Upper lobe of left lung (tissue), 6 donors: ENCODE data around the gene ROR2. TPM values are rescaled to one million over a fixed set of nuclear protein-coding genes. Genes with fewer than 3 reads are reported as not detected.

Experiments
- ATAC-seq, 2 donors: fragments of 200-7000 bp; cut with Tn5 transposase; one replicate each; pipeline ENCODE4 v1.9.1; 2022; ENCODE audit warnings: mild to moderate bottlenecking in 2 of 2, moderate library complexity in 2 of 2; ENCODE audit not compliant: low FRiP score in 2 of 2
- DNase-seq, 2 donors: peaks; one replicate each; pipeline ENCODE4 v3.0.0-alpha.2; 2019 to 2020
- H3K27ac ChIP-seq, 4 donors: fragments of 200-600 bp; sonication (generic); one replicate each; pipeline ENCODE4 v1.5.1; 2016 to 2019
- H3K27me3 ChIP-seq, 4 donors: fragments of 200-600 bp; sonication (generic); one replicate each; pipeline ENCODE4 v1.5.1; 2017 to 2019
- H3K36me3 ChIP-seq, 4 donors: fragments of 200-600 bp; sonication (generic); one replicate each; pipeline ENCODE4 v1.5.1; 2016 to 2019
- H3K4me1 ChIP-seq, 4 donors: fragments of 200-600 bp; sonication (generic); one replicate each; pipeline ENCODE4 v1.5.1; 2018 to 2019
- H3K4me3 ChIP-seq, 4 donors: fragments of 200-600 bp; sonication (generic); one replicate each; pipeline ENCODE4 v1.5.1; 2017 to 2019; ENCODE audit warnings: mild to moderate bottlenecking in 2 of 4, moderate library complexity in 1 of 4
- H3K9me3 ChIP-seq, 4 donors: fragments of 200-600 bp; sonication (generic); one replicate each; pipeline ENCODE4 v1.5.1; 2018 to 2019
- EP300 ChIP-seq, 4 donors: sonication (generic); formaldehyde crosslinking; IDR thresholded peaks; one replicate each; pipeline ENCODE4 v1.5.1; 2017; ENCODE audit warnings: antibody characterized with exemption in 4 of 4, control low read depth in 2 of 4
- POLR2A ChIP-seq, 4 donors: fragments of 450-650 bp; IDR thresholded peaks; one replicate each; pipeline ENCODE4 v1.5.1; 2016 to 2017; ENCODE audit warnings: antibody characterized with exemption in 4 of 4, mild to moderate bottlenecking in 2 of 4
- POLR2AphosphoS5 ChIP-seq, 2 donors: sonication (generic); formaldehyde crosslinking; IDR thresholded peaks; one replicate each; pipeline ENCODE4 v1.5.1; 2017; ENCODE audit warnings: antibody characterized with exemption in 2 of 2
- WGBS, 2 donors: methylation state at CpG; one replicate each; pipeline ENCODE4 v1.1.5; 2017 to 2018; 5-methylcytosine and 5-hydroxymethylcytosine counted together
- total RNA-seq, 6 donors: library from RNA; depleted of rRNA in 4 of 6; stranded (reverse); fragments of >200 nt in 4 of 6; gene quantifications; one replicate each; pipeline versions ENCODE4 v1.1.0 to v1.2.1, GENCODE V29; 2016 to 2021
- TF ChIP-seq, protein P1 (sequence below), 6 experiments: fragments of 450-650 bp in 4 of 6; fragments of 200-600 bp in 2 of 6; sonication (generic) in 2 of 6; IDR thresholded peaks; one replicate each; pipeline ENCODE4 v1.5.1; 2016 to 2019; ENCODE audit warnings: antibody characterized with exemption in 6 of 6
- donor health status: DM: no; HTN: no; CAD: no; lungs with moderate emphysema.
- donor health status: DM: no; HTN: yes; CAD: no; lungs with severe emphysema.

The ROR2 gene
- total RNA-seq, 6 donors from 2014 or later, result 2.7 to 8.1 (median 3.4) TPM

DNA sequence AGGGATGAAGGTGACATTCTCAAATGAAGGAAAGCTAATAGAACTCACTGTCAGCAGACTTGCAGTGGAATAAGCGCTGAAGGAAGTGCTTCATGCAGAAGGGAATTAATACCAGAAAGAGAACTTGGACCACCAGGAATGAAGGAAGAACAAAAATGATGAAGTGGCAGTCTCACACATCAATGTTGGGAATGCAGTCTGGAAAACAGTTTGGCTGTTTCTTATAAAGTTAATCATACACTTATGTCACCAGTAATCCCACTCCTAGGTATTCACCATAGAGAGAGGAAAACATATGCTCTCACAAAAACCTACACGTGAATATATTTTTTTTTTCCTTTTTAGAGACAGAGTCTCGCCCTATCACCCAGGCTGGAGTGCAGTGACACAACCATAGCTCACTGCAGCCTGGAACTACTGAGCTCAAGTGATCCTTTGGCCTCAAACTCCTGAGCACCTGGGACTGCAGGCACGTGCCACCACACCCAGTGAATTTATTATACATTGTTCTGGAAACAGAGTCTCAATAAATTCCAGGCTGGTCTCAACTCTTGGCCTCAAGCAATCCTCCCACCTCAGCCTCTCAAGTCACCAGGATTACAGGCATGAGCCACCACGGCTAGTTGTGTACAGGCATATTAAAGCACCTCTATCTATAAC lies 81.2 kb downstream of the ROR2 start:
- ATAC-seq, result no peak
- DNase-seq, result no peak
- TF ChIP-seq POLR2A (IDR thresholded peaks at IDR 0.05), result no peak
- TF ChIP-seq, protein P1, sequence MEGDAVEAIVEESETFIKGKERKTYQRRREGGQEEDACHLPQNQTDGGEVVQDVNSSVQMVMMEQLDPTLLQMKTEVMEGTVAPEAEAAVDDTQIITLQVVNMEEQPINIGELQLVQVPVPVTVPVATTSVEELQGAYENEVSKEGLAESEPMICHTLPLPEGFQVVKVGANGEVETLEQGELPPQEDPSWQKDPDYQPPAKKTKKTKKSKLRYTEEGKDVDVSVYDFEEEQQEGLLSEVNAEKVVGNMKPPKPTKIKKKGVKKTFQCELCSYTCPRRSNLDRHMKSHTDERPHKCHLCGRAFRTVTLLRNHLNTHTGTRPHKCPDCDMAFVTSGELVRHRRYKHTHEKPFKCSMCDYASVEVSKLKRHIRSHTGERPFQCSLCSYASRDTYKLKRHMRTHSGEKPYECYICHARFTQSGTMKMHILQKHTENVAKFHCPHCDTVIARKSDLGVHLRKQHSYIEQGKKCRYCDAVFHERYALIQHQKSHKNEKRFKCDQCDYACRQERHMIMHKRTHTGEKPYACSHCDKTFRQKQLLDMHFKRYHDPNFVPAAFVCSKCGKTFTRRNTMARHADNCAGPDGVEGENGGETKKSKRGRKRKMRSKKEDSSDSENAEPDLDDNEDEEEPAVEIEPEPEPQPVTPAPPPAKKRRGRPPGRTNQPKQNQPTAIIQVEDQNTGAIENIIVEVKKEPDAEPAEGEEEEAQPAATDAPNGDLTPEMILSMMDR (IDR thresholded peaks at IDR 0.05), result no peak
- TF ChIP-seq POLR2AphosphoS5 (IDR thresholded peaks at IDR 0.05), result no peak
- TF ChIP-seq EP300 (IDR thresholded peaks at IDR 0.05), result no peak
- Histone ChIP-seq H3K36me3 (no peaks in the 10 kb centered on the region), H3K27ac (no peak overlapping the region), H3K27me3 (no peaks in the 10 kb centered on the region), H3K4me3 (no peak overlapping the region), H3K9me3 (no peaks in the 10 kb centered on the region), H3K4me1 (no peaks in the 10 kb centered on the region)
- 63 to 76% methylated on average over 5 of the region's 5 CpGs for WGBS, 2 donors

DNA sequence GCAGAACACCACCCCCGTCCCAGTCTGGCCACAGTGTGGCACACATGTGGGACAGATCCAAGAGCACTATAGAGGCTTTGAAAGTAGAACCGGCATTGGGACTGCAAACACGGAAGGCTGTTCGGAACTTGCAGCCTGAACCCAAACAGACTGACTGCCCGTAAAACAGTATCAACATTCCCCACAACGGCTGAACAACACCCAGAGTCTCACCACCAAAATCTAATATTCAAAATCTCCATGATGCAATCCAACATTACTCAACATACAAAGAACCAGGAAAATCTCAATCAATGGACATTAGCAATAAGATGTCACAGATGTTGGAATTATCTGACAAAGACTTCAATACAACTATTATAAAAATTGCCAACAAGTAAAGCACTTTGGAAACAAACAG lies 82.3 kb downstream of the ROR2 start:
- TF ChIP-seq, protein P1 (IDR thresholded peaks at IDR 0.05), result no peak
- TF ChIP-seq POLR2AphosphoS5 (IDR thresholded peaks at IDR 0.05) (no peak), EP300 (IDR thresholded peaks at IDR 0.05) (no peak), POLR2A (IDR thresholded peaks at IDR 0.05) (no peak)
- no peak overlapping the region for H3K27ac ChIP-seq
- no peak overlapping the region for H3K4me3 ChIP-seq
- no peaks in the 10 kb centered on the region for H3K4me1 ChIP-seq
- H3K27me3 ChIP-seq, result no peaks in the 10 kb centered on the region
- WGBS, 2 donors, result 78 to 81% methylated on average over 6 of the region's 6 CpGs
- no peak for DNase-seq
- H3K36me3 ChIP-seq, result no peaks in the 10 kb centered on the region
- ATAC-seq, result no peak
- H3K9me3 ChIP-seq, result no peaks in the 10 kb centered on the region

DNA sequence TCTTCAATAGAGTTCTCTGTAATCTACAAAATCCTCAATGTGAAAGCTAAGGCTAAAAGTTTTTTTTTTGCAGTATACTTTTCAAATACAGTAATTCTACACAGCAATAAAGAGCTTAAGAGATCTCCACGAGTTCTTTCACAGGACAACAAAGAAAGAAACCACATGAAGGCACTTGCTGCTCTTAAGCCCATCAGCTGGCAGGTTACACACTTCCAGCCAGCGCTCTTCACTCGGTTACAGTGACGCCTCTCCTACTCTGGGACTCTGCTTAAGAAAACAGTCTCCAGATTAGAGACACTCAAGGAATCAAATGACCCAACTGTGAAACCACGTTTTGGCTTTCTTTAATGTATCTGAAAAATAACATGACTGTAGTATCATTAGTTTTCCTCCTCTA lies 85.0 kb downstream of the ROR2 start:
- Histone ChIP-seq H3K4me3 (no peak overlapping the region), H3K27me3 (no peaks in the 10 kb centered on the region), H3K36me3 (no peaks in the 10 kb centered on the region), H3K4me1 (no peaks in the 10 kb centered on the region), H3K9me3 (no peaks in the 10 kb centered on the region), H3K27ac (no peak overlapping the region)
- DNase-seq (no peak), ATAC-seq (no peak)
- no peak for TF ChIP-seq POLR2A (IDR thresholded peaks at IDR 0.05)
- TF ChIP-seq, protein P1 (IDR thresholded peaks at IDR 0.05), result no peak
- 31 to 34% methylated on average over 5 of the region's 5 CpGs for WGBS, 2 donors

DNA sequence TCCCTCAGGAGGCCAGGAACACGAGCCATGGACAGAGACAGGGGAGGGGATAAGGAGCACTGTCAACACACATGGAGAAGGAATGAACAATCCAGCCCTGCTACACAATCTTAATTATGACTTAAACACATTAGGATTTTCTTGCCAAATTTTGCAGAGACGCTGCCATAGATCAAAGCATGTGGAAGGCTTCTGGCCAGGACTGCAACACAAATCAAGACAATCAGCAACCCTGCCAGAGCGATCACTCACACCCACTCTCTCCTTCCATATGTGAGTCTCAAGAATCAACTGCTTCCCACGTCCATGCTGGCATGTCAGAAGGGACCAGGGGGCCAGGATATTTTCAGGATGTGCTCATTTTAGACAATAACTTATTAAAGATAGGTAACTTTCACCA lies 85.6 kb downstream of the ROR2 start:
- no peak overlapping the region for H3K27ac ChIP-seq
- no peak for DNase-seq
- ATAC-seq, result peak in 1 of 2 donors; percentile 28

More for the DNA sequence above, 85.6 kb downstream of the ROR2 start:
- TF ChIP-seq POLR2A (IDR thresholded peaks at IDR 0.05), result no peak
- TF ChIP-seq EP300 (IDR thresholded peaks at IDR 0.05), result no peak
- TF ChIP-seq POLR2AphosphoS5 (IDR thresholded peaks at IDR 0.05), result no peak
- TF ChIP-seq, protein P1 (IDR thresholded peaks at IDR 0.05), result no peak
- H3K4me3 ChIP-seq, result no peak overlapping the region
- H3K27me3 ChIP-seq, result no peaks in the 10 kb centered on the region
- no peaks in the 10 kb centered on the region for H3K4me1 ChIP-seq
- H3K9me3 ChIP-seq, result no peaks in the 10 kb centered on the region
- WGBS, 2 donors, result 55 to 62% methylated on average over 4 of the region's 4 CpGs
- no peaks in the 10 kb centered on the region for H3K36me3 ChIP-seq
